IMR-90 (cell line): ENCODE data around the gene STAT5B. TPM values are rescaled to one million over a fixed set of nuclear protein-coding genes. Genes with fewer than 3 reads are reported as not detected.
A peak's percentile ranks its signal among the peaks of the same experiment; 100 is the strongest.

Experiments
- ATAC-seq: fragments of 200-7000 bp; cut with Tn5 transposase; 2 replicates; pipeline ENCODE4 v1.9.1; 2020; ENCODE audit warnings: low read depth, mild to moderate bottlenecking, moderate library complexity
- BruUV-seq: library from RNA; stranded (reverse); fragments of 400-500 nt; replicated peaks from 2 replicates; lab custom pipeline; 2021; lab: Mats Ljungman, UMichigan
- CTCF ChIA-PET: fragments of 300-600 bp; formaldehyde crosslinking; extraction: SDS; loops from one replicate; lab custom pipeline; 2021; ENCODE audit warnings: antibody characterized with exemption; lab: Yijun Ruan, JAX
- POLR2A ChIA-PET: fragments of 300-600 bp; sonication (Branson Sonifier 250); formaldehyde crosslinking; loops from one replicate; lab custom pipeline; 2022; ENCODE audit warnings: antibody characterized with exemption; ENCODE audit not compliant: unreplicated experiment; lab: Charles Lee
- DNase-seq: peaks from one replicate; pipeline ENCODE4 v3.0.0; 2013
- H2AFZ ChIP-seq: replicated peaks from 2 replicates; pipeline ENCODE3; 2013; ENCODE audit warnings: low read length, mild to moderate bottlenecking; ENCODE audit not compliant: poor library complexity
- H2AK5ac ChIP-seq: 2 replicates; pipeline ENCODE4 v1.6.1; 2013; ENCODE audit warnings: low read depth, low read length, inconsistent platforms
- H2AK9ac ChIP-seq: replicated peaks from 2 replicates; pipeline ENCODE3; 2013; ENCODE audit warnings: mild to moderate bottlenecking, low read depth, low read length, moderate library complexity; ENCODE audit not compliant: poor library complexity
- H2BK120ac ChIP-seq: 2 replicates; pipeline ENCODE4 v1.6.1; 2013; ENCODE audit warnings: low read depth, low read length, inconsistent platforms
- H2BK15ac ChIP-seq: 3 replicates; pipeline ENCODE4 v1.6.1; 2013; ENCODE audit warnings: low read depth, low read length, inconsistent platforms
- H2BK20ac ChIP-seq: 2 replicates; pipeline ENCODE4 v1.6.1; 2013; ENCODE audit warnings: low read depth, mild to moderate bottlenecking, inconsistent platforms, low read length, moderate library complexity
- H2BK5ac ChIP-seq: 2 replicates; pipeline ENCODE4 v1.6.1; 2013; ENCODE audit warnings: mild to moderate bottlenecking, low read depth, low read length, inconsistent platforms; ENCODE audit not compliant: poor library complexity, severe bottlenecking
- H3K14ac ChIP-seq: replicated peaks from 2 replicates; pipeline ENCODE4 v1.6.1; 2013; ENCODE audit warnings: low read depth, low read length, inconsistent platforms
- H3K18ac ChIP-seq: 2 replicates; pipeline ENCODE4 v1.6.1; 2013; ENCODE audit warnings: low read depth, low read length, control low read depth
- H3K23ac ChIP-seq: 2 replicates; pipeline ENCODE4 v1.6.1; 2013; ENCODE audit warnings: low read depth, low read length, inconsistent platforms
- H3K27ac ChIP-seq: 2 replicates; pipeline ENCODE4 v1.5.1; 2013; ENCODE audit warnings: mild to moderate bottlenecking, control low read depth, low read length; ENCODE audit not compliant: insufficient read depth
- H3K27me3 ChIP-seq: 2 replicates; pipeline ENCODE4 v1.6.1; 2013; ENCODE audit warnings: low read length; ENCODE audit not compliant: control insufficient read depth, insufficient read depth
- H3K36me3 ChIP-seq: 2 replicates; pipeline ENCODE4 v1.6.1; 2013; ENCODE audit warnings: low read length, mixed read lengths; ENCODE audit not compliant: control insufficient read depth, insufficient read depth
- H3K4ac ChIP-seq: 2 replicates; pipeline ENCODE4 v1.6.1; 2013; ENCODE audit warnings: low read depth, low read length, inconsistent platforms
- H3K4me1 ChIP-seq: 2 replicates; pipeline ENCODE4 v1.6.1; 2013; ENCODE audit warnings: low read length, mixed read lengths; ENCODE audit not compliant: control insufficient read depth, insufficient read depth
- H3K4me2 ChIP-seq: 2 replicates; pipeline ENCODE4 v1.6.1; 2013; ENCODE audit warnings: low read depth, mild to moderate bottlenecking, control low read depth, low read length, moderate library complexity
- H3K4me3 ChIP-seq: 2 replicates; pipeline ENCODE4 v1.5.1; 2013; ENCODE audit warnings: low read depth, mild to moderate bottlenecking, control low read depth, low read length, moderate library complexity; ENCODE audit not compliant: insufficient read depth
- H3K56ac ChIP-seq: 2 replicates; pipeline ENCODE4 v1.6.1; 2013; ENCODE audit warnings: low read length, inconsistent platforms; ENCODE audit not compliant: insufficient read depth; ENCODE audit errors: extremely low read depth
- H3K79me1 ChIP-seq, 2 experiments: 2 replicates each; pipeline ENCODE4 v1.6.1; 2013; ENCODE audit warnings: low read length in 2 of 2, inconsistent platforms in 1 of 2, low read depth in 1 of 2
- H3K9ac ChIP-seq: 2 replicates; pipeline ENCODE4 v1.6.1; 2013; ENCODE audit warnings: low read depth, low read length, control low read depth
- H3K9me1 ChIP-seq: 2 replicates; pipeline ENCODE4 v1.6.1; 2013; ENCODE audit warnings: low read length, inconsistent platforms; ENCODE audit not compliant: insufficient read depth
- H3K9me3 ChIP-seq: 2 replicates; pipeline ENCODE4 v1.6.1; 2013; ENCODE audit warnings: low read length; ENCODE audit not compliant: control insufficient read depth, insufficient read depth
- H4K20me1 ChIP-seq: 2 replicates; pipeline ENCODE4 v1.6.1; 2013; ENCODE audit warnings: low read length, inconsistent platforms; ENCODE audit not compliant: insufficient read depth
- H4K5ac ChIP-seq: 2 replicates; pipeline ENCODE4 v1.6.1; 2013; ENCODE audit warnings: mild to moderate bottlenecking, low read depth, low read length, control low read depth
- H4K8ac ChIP-seq, 2 experiments: 2 replicates each; pipeline ENCODE4 v1.6.1; 2013; ENCODE audit warnings: low read depth in 2 of 2, low read length in 2 of 2, control low read depth in 1 of 2, inconsistent platforms in 1 of 2
- H4K91ac ChIP-seq: 2 replicates; pipeline ENCODE4 v1.6.1; 2013; ENCODE audit warnings: low read depth, low read length, inconsistent platforms; ENCODE audit not compliant: insufficient read depth
- BHLHE40 ChIP-seq: fragments of 150-350 bp; IDR thresholded peaks from 2 replicates; pipeline ENCODE4 v1.6.1; 2016; ENCODE audit warnings: mild to moderate bottlenecking, low read depth, low read length
- MXI1 ChIP-seq: IDR thresholded peaks from 2 replicates; pipeline ENCODE4 v1.6.1; 2012; ENCODE audit warnings: low read depth, mild to moderate bottlenecking, low read length, moderate library complexity, borderline replicate concordance
- POLR2A ChIP-seq: IDR thresholded peaks from 2 replicates; pipeline ENCODE4 v1.6.1; 2012; ENCODE audit warnings: mild to moderate bottlenecking, low read depth, low read length
- RAD21 ChIP-seq: IDR thresholded peaks from 2 replicates; pipeline ENCODE4 v1.6.1; 2012; ENCODE audit warnings: low read length, improper control_type of control experiment
- SMC3 ChIP-seq: fragments of 150-350 bp; IDR thresholded peaks from 2 replicates; pipeline ENCODE4 v1.6.1; 2016; ENCODE audit warnings: low read depth, mild to moderate bottlenecking, antibody characterized with exemption, low read length, moderate library complexity
- WGBS, 2 experiments: methylation state at CpG; one replicate each; pipeline versions ENCODE4 v1.1.5 to v1.1.7; 2013; ENCODE audit warnings: missing lambda C conversion rate in 2 of 2; ENCODE audit not compliant: insufficient read length in 1 of 2; ENCODE audit errors: extremely low coverage in 2 of 2; 5-methylcytosine and 5-hydroxymethylcytosine counted together
- dilution Hi-C: fragments of 300-500 bp; cut with HindIII; formaldehyde crosslinking; loops from one replicate; pipeline ENCODE4 v1.14.3; 2018; ENCODE audit warnings: low sequenced_read_pairs; ENCODE audit not compliant: unreplicated experiment
- in situ Hi-C: fragments of 300-500 bp; cut with MboI; formaldehyde crosslinking; loops from 3 replicates; pipeline ENCODE4 v1.14.3; 2019; ENCODE audit warnings: low sequenced_read_pairs, inconsistent platforms, mixed read lengths
- intact Hi-C: fragments of 100-400 bp; cut with micrococcal nuclease; formaldehyde crosslinking; loops from 2 replicates; pipeline ENCODE4 v1.10.0; 2022
- polyA plus RNA-seq, 3 experiments: library from polyadenylated mRNA; depleted of rRNA; stranded (reverse); fragments of >200 nt; gene quantifications; 2 replicates each; pipeline ENCODE4 v1.2.3, GENCODE V29; 2012; ENCODE audit warnings: low replicate concordance in 1 of 3
- total RNA-seq: library from RNA; depleted of rRNA; stranded (reverse); fragments of >200 nt; gene quantifications from 2 replicates; pipeline ENCODE4 v1.2.3, GENCODE V29; 2012
- TF ChIP-seq, protein P1 (sequence below): fragments of 150-350 bp; IDR thresholded peaks from 2 replicates; pipeline ENCODE4 v1.6.1; 2016; ENCODE audit warnings: low read depth, mild to moderate bottlenecking, low read length, moderate library complexity, borderline replicate concordance
- TF ChIP-seq, protein P2 (sequence below): fragments of 150-350 bp; IDR thresholded peaks from 2 replicates; pipeline ENCODE4 v1.6.1; 2017; ENCODE audit warnings: mild to moderate bottlenecking, antibody characterized with exemption, low read length, low read depth
- TF ChIP-seq, protein P3 (sequence below): conservative IDR thresholded peaks from 2 replicates; pipeline ENCODE4 v1.5.1; 2012; ENCODE audit warnings: mild to moderate bottlenecking, low read depth, low read length, improper control_type of control experiment

The STAT5B gene
- total and polyA plus RNA-seq, 2 of the 4 experiments (the other 2 are of a cell fraction), result 24.4 to 29.6 TPM

- in situ Hi-C loops (no loop called here), intact Hi-C loops (no loop called here), dilution Hi-C loops (no loop called here)
- no peak within 1 kb of the TSS for H4K91ac ChIP-seq
- H3K9me1 ChIP-seq, result no peaks in the 10 kb centered on the region
- H2AK5ac ChIP-seq, result no peak within 1 kb of the TSS
- H3K14ac ChIP-seq, result no peak within 1 kb of the TSS
- ChIA-PET POLR2A (no interaction called here), CTCF (interaction anchor here (0.6 to 1.4 kb wide), 6 partner anchors 14 to 344 kb away, joined by 3 to 7 read pairs (median 3); no protein-coding TSS in a partner anchor)
- no peak within 1 kb of the TSS for H2BK15ac ChIP-seq
- H3K27me3 ChIP-seq, result peaks cover 41% of the 10 kb centered on the region
- TF ChIP-seq, protein P1, sequence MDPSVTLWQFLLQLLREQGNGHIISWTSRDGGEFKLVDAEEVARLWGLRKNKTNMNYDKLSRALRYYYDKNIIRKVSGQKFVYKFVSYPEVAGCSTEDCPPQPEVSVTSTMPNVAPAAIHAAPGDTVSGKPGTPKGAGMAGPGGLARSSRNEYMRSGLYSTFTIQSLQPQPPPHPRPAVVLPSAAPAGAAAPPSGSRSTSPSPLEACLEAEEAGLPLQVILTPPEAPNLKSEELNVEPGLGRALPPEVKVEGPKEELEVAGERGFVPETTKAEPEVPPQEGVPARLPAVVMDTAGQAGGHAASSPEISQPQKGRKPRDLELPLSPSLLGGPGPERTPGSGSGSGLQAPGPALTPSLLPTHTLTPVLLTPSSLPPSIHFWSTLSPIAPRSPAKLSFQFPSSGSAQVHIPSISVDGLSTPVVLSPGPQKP, result no peak
- peak; percentile 61 for TF ChIP-seq RAD21
- TF ChIP-seq, protein P2, sequence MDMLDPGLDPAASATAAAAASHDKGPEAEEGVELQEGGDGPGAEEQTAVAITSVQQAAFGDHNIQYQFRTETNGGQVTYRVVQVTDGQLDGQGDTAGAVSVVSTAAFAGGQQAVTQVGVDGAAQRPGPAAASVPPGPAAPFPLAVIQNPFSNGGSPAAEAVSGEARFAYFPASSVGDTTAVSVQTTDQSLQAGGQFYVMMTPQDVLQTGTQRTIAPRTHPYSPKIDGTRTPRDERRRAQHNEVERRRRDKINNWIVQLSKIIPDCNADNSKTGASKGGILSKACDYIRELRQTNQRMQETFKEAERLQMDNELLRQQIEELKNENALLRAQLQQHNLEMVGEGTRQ, result peak; percentile 84
- TF ChIP-seq SMC3, result peak; percentile 48
- no peak for TF ChIP-seq POLR2A
- peak; percentile 89; the same call in 1 of the 2 replicates for TF ChIP-seq MXI1
- TF ChIP-seq BHLHE40, result no peak
- TF ChIP-seq, protein P3, sequence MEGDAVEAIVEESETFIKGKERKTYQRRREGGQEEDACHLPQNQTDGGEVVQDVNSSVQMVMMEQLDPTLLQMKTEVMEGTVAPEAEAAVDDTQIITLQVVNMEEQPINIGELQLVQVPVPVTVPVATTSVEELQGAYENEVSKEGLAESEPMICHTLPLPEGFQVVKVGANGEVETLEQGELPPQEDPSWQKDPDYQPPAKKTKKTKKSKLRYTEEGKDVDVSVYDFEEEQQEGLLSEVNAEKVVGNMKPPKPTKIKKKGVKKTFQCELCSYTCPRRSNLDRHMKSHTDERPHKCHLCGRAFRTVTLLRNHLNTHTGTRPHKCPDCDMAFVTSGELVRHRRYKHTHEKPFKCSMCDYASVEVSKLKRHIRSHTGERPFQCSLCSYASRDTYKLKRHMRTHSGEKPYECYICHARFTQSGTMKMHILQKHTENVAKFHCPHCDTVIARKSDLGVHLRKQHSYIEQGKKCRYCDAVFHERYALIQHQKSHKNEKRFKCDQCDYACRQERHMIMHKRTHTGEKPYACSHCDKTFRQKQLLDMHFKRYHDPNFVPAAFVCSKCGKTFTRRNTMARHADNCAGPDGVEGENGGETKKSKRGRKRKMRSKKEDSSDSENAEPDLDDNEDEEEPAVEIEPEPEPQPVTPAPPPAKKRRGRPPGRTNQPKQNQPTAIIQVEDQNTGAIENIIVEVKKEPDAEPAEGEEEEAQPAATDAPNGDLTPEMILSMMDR, result peak; percentile 65
- H3K9me3 ChIP-seq, result no peaks in the 10 kb centered on the region
- no peak within 1 kb of the TSS for H2BK20ac ChIP-seq
- DNase-seq (peak; percentile 70), ATAC-seq (peak; percentile 56)
- no peaks in the 10 kb centered on the region for H3K36me3 ChIP-seq
- H2AFZ ChIP-seq, result peak within 1 kb of the TSS; percentile 70
- no peak within 1 kb of the TSS for H3K27ac ChIP-seq
- no peak within 1 kb of the TSS for H2BK120ac ChIP-seq
- no peak within 1 kb of the TSS for H3K18ac ChIP-seq
- H4K20me1 ChIP-seq, result 0 out of 2 replicates have a peak, but pooled peaks cover 2% of the 10 kb centered on the region
- H3K56ac ChIP-seq, result no peak within 1 kb of the TSS
- 2% methylated on average over 26 of the region's 60 CpGs; no CpG with 5 or more reads in 1 of the 2 experiments for WGBS, 2 experiments
- no peak within 1 kb of the TSS for H3K23ac ChIP-seq
- H3K4me2 ChIP-seq, result peak within 1 kb of the TSS; percentile 65
- no peak within 1 kb of the TSS for H2BK5ac ChIP-seq
- H3K79me1 ChIP-seq, result no peaks in the 10 kb centered on the region
- H2AK9ac ChIP-seq, result no peak within 1 kb of the TSS
- H3K9ac ChIP-seq, result no peak within 1 kb of the TSS
- BruUV-seq, result no TSS peak
- peaks cover 9% of the 10 kb centered on the region for H3K4me1 ChIP-seq
- H3K4me3 ChIP-seq, result peak within 1 kb of the TSS; percentile 29; the same call in 1 of the 2 replicates
- H4K5ac ChIP-seq, result no peak within 1 kb of the TSS
- H4K8ac ChIP-seq, result no peak within 1 kb of the TSS
- H3K4ac ChIP-seq, result no peak within 1 kb of the TSS
Observed at GRCh38 chr17:42180922-42181850, 95.0 kb downstream of the STAT5B start, which contains the start of gene KCNH4. KCNH4 (minus strand) TSS chr17:42181142; CDS start chr17:42180945, 197 bp downstream.
